Breast epithelium (tissue), 3 donors: ENCODE measurements around the gene CDKN2B-AS1.

ENCODE experiments used
- CTCF ChIP-seq, 3 donors: fragments of 450-650 bp; IDR thresholded peaks; one replicate each; pipeline ENCODE4 v1.5.1; 2016 to 2017; ENCODE audit warnings: antibody characterized with exemption in 3 of 3, mild to moderate bottlenecking in 3 of 3, moderate library complexity in 3 of 3
- POLR2A ChIP-seq: fragments of 450-650 bp; IDR thresholded peaks from one replicate; pipeline ENCODE4 v1.6.1; 2016; ENCODE audit warnings: antibody characterized with exemption, mild to moderate bottlenecking, moderate library complexity
- POLR2AphosphoS5 ChIP-seq, 3 donors: sonication (generic); formaldehyde crosslinking; IDR thresholded peaks; one replicate each; pipeline ENCODE4 v1.6.1; 2017; ENCODE audit warnings: antibody characterized with exemption in 3 of 3

- TF ChIP-seq POLR2A (no peak), CTCF (IDR thresholded peaks at IDR 0.05) (no peak), POLR2AphosphoS5 (IDR thresholded peaks at IDR 0.05) (no peak)
Observed at GRCh38 chr9:22005021-22005701, 10.6 kb downstream of the CDKN2B-AS1 start.
